Measurements from ENCODE around the gene EXOC4.

The EXOC4 gene

GRCh38 chr7:133910761-133911160 is 657.9 kb downstream of the EXOC4 start:
- DNase-seq = no peak

DNA sequence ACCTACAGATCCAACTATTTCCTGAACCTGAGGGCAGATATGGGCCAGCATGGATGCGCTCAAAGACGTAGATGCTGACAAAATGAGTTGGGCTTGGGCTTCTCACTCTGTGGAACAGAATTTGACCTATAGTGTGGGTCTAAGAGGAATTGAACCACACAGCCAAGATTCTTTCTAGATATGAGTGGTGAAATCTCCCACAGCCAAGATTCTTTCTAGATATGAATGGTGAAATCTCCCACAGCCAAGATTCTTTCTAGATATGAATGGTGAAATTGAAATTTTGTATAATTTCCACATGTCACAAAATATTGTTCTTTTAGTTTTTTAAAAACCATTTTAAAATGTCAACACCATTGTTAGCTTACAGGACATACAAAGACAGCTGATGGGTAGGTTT is 658.8 kb downstream of the EXOC4 start:
- no peak for DNase-seq

GRCh38 chr7:133912916-133913697 is 660.2 kb downstream of the EXOC4 start:
- no peak for DNase-seq

- DNase-seq = no peak
These were observed 663.7 kb downstream of the EXOC4 start for GRCh38 chr7:133916621-133917020.

GRCh38 chr7:133919810-133920209 is 666.9 kb downstream of the EXOC4 start:
- no peak for DNase-seq

DNA sequence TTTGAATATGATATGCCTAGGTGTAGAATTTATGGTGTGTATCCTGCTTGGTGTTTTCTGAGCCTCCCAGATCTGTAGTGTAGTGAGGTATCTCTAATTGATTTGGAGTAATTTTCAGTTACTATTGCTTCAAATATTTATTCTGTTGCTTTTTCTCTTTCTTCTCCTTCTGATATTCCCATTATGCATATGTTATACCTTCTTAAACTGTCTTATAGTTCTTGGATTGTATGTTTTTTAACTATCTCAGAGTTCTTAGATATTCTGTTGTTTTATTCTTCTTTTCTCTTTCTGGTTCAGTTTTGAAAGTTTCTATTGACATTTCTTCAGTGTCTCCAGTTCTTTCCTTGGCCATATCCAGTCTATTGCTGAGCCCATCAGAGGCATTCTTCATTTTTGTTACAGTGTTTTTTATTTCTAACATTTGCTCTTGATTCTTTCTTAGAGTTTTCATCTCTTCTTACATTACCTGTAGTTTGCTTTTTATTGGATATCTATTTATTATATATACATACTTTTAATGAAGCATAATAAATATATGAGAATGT is 668.8 kb downstream of the EXOC4 start:
- DNase-seq = no peak

DNA sequence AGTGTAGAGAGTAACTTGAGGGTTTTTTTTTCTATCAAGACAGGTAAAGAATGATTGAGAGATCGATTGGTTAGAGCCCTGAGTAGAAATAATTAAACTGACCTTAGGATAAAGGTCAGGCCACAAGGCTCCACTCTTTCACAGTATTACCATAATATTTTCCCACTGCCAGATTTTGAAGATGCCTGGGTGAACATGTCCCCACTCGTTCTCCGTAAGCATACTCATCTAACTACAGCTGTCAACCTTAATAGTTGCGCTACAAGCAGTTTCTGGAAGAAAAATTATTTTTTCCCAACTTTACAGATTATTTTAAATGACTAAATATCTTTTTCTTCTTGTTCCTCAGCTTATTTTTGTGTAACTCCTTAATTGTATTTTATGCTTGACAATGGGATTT is 671.1 kb downstream of the EXOC4 start:
- DNase-seq = no peak

DNA sequence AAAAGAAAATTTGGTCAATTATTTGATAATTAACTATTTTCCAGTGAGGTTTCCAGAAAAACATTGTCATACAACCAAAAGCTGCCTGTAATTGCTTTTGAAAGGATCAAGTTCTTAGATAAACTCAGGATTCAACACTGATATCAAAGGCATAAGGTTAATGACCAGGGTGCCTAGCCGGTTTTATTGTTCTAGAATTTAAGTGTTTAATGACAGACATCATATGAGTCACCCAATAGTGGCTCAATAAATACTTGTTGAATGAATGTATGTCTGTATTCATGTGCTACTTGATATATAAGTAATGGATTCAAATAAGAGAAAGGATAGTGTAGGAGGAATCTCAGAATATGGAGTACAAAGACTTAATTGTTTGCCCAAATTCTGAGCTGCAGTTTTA is 678.2 kb downstream of the EXOC4 start:
- DNase-seq = no peak

GRCh38 chr7:133932591-133932990 is 679.7 kb downstream of the EXOC4 start:
- DNase-seq = no peak

DNA sequence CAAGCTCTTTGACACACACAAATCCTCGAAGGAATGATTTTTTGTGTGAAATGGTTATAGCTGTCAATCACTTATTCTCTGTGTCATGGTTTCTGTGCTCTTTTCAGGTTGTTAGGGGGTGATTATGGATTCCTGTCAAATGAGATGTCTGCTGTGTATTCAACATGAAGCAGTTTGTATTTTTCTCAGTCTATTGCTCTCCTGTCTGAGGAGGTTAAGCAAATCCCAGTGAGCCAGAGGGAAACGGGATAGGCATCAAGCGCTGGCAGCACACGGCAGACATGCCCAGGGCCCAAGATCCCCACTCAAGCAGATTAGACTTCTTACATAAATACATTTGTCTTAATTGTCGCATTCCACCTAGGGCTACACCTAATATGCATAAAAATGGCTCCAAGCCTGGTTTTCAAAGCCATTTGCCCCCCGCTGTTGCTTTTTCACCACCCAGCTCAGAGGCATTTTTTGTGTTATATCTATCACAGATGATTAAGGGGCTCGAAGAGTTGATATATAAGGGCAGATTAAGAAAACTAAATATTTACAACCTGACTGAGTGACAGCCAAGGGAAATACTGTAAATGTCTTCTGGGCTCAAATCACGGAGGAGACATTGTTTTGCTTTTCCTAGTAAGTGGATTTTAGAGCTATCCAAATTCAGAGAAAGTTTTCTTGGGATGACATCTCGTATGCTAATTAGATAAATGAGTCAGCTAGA is 681.5 kb downstream of the EXOC4 start:
- DNase-seq = no peak

- no peak for DNase-seq
These were observed 682.1 kb downstream of the EXOC4 start for GRCh38 chr7:133934977-133935330.

GRCh38 chr7:133936074-133936473 is 683.2 kb downstream of the EXOC4 start:
- DNase-seq = no peak

GRCh38 chr7:133937786-133938185 is 684.9 kb downstream of the EXOC4 start:
- DNase-seq = no peak

DNA sequence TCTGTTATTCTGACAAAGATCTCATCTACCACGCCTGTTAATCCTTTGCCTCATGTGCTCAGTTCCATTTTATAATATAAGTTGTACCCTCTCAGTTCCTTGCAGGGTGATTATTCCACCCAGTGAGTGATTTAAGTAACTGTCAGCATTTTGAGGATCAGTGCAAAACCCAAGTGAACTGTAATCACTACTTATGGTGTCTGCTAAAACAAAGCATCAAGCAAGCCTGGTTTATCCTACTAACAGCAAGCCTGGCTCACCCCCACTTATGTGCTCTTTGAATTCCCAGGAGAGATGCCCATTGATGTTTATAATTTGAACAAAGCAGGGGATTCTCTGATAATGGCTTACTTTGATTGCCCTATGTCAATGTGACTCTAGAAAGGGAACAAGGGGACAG is 687.5 kb downstream of the EXOC4 start:
- DNase-seq = no peak

- DNase-seq = no peak
These were observed 688.6 kb downstream of the EXOC4 start for GRCh38 chr7:133941496-133941895.

GRCh38 chr7:133945497-133945896 is 692.6 kb downstream of the EXOC4 start:
- DNase-seq = no peak

DNA sequence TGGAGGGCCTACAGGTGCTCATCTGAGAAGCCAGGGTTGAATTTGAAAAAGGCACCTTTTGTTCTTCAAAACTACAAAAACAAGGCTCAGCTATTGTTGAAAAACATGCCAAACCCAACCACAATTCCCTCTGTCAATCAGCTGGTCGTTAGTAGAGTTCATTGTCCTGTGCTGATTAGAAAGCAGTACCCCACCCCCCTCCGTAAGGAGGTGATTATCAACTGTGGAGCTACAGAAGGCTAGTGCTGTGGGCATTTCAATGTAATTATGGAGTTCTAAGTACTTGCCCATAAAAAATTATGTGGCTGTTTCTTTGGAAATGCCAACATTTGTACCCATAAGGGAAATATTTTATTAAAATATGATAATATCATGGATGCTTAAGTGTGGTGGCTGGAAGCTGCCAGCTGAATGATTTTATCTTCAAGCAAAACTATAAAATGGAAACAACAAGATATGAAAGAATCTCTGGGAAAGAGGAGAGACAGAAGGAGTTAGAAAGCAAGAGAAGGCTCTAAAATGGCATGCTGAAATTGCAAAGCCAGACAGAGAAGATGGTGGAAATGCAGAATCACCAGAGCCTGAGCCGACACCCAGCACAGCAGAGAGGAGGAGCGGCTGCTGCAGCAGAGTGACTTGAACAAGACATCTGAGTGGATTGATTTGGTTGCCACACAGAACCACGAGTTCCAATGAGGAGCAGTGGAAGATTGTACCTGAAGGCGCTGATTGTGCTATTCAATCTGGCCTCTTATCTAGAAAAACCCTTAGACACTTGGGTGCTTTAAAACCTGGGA is 694.8 kb downstream of the EXOC4 start:
- no peak for DNase-seq

- DNase-seq = no peak
These were observed 695.7 kb downstream of the EXOC4 start for GRCh38 chr7:133948588-133948987.

DNA sequence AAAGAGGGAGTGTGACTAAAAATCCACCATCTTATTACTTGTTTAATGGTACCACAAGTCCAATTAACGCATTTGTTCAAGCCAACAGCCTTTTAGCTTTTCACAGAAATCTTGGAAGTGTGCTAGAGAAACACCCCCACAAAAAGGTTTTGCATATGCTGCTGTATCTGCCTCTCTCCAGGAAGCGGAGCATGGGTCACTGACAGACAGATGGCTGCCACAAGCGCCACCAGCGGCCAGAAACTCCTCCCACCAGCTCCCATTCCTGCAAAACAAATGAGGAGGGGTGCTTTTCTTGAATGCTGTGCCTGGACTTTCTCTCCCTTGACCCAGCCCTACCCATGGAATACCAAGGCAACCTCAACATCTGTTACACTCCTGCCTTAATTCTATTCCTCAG is 698.0 kb downstream of the EXOC4 start:
- no peak for DNase-seq

- no peak for DNase-seq
These were observed 702.3 kb downstream of the EXOC4 start for GRCh38 chr7:133955208-133955607.

DNA sequence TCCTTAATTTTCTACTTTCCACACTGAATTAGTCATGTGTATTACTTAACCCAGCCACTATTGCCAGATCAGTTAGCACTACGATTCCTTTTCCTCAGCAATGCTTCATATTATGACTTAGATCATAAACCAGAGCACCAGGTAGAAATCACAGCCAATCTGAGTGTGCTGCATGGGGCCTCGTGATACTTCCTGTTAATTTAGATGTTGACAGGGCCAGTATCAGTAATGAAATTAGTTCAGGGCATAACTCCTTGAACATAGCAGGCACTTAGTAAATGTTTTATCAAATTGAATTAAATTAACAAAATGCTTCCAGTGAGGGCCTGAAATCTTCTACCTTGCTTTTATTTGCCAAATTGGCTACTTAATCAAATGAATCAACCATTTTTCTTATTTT is 705.0 kb downstream of the EXOC4 start:
- DNase-seq = no peak

DNA sequence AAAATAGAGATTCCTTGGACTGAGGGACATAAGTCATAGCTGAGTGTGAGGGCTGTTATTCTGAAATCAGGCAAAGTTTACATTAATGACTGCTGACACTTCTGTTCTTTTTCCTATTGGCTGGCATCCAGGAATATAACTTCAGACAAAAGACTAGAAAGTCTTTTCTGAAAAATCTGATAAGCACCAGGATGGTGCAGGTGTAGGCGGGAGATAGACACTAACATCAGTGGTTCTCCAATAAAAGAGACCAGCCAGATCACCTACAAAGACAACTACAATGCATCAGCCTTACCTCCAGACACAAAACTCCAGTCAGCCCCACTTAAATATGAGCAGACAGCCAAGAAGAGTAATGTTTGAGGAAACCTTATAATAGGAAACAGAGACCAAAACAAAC is 705.9 kb downstream of the EXOC4 start:
- no peak for DNase-seq

GRCh38 chr7:133959505-133959904 is 706.6 kb downstream of the EXOC4 start:
- no peak for DNase-seq

DNA sequence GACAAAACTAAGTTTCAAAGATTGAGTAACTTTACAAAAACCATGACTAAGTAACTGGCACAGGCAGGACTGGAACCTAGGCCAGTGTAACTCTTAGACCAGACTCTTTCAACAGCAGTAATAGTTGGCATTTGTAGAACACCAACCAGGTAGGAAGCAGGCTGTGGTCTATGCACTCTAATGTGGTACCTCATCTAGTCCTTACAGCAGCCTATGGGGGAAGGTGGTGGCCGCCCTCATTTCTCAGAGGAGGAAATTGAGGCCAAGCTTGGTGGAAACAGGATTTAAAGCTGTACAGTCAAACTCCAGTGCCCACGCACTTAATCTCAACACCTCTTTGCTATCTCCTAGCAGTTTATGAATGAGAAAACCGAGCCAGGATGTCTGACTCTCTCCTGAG is 708.8 kb downstream of the EXOC4 start:
- no peak for DNase-seq

All from activated effector memory CD4-positive, alpha-beta T cell treated with Interleukin-2 at 50 U/mL for 16 hours (primary cell).